Cardiac muscle cell (in vitro differentiated cells and primary cell): Measurements from ENCODE around the gene HSD11B2. TPM values are rescaled to one million over a fixed set of nuclear protein-coding genes. Genes with fewer than 3 reads are reported as not detected.

Experiments used
- DNase-seq, 2 donors: peaks; one replicate each; pipeline versions ENCODE4 v3.0.0 to v3.0.0-alpha.2; 2010 to 2017; ENCODE audit warnings: low read depth in 1 of 2, low spot score in 1 of 2
- H3K27ac ChIP-seq: fragments of 200-600 bp; sonication (generic); 2 replicates; pipeline ENCODE4 v1.5.1; 2016
- H3K27me3 ChIP-seq: fragments of 200-600 bp; sonication (generic); 2 replicates; pipeline ENCODE4 v1.6.0; 2016; ENCODE audit warnings: control low read depth
- H3K36me3 ChIP-seq: fragments of 200-600 bp; sonication (generic); 2 replicates; pipeline ENCODE4 v1.5.1; 2016; ENCODE audit warnings: control low read depth
- H3K4me1 ChIP-seq: fragments of 200-600 bp; sonication (generic); 2 replicates; pipeline ENCODE4 v1.8.1; 2017; ENCODE audit warnings: low read depth, mild to moderate bottlenecking, mixed run types
- H3K4me3 ChIP-seq: fragments of 200-600 bp; sonication (generic); 2 replicates; pipeline ENCODE4 v1.5.1; 2016; ENCODE audit warnings: mild to moderate bottlenecking
- H3K9me3 ChIP-seq: fragments of 200-600 bp; sonication (generic); 2 replicates; pipeline ENCODE4 v1.5.1; 2017; ENCODE audit warnings: low read depth, mild to moderate bottlenecking, control low read depth
- CTCF ChIP-seq: IDR thresholded peaks from 2 replicates; pipeline ENCODE4 v1.5.1; 2012; ENCODE audit warnings: low read depth, mild to moderate bottlenecking, low read length
- polyA plus RNA-seq: library from polyadenylated mRNA; unstranded; fragments of >200 nt; fragmentation: Nextera tagmentation; extraction: Ambion mirVana; gene quantifications from 2 replicates; pipeline ENCODE4 v1.2.1, GENCODE V29; 2016
- total RNA-seq: library from RNA; depleted of rRNA; stranded (reverse); fragments of >200 nt; gene quantifications from 2 replicates; pipeline ENCODE4 v1.2.3, GENCODE V29; 2016

Gene HSD11B2
- total and polyA plus RNA-seq, 2 experiments from 2014 or later = 0.36 to 0.84 TPM

- Histone ChIP-seq H3K4me3 (no peak overlapping the region), H3K27me3 (no peaks in the 10 kb centered on the region), H3K27ac (no peak overlapping the region), H3K36me3 (no peaks in the 10 kb centered on the region), H3K9me3 (no peaks in the 10 kb centered on the region), H3K4me1 (peaks cover 20% of the 10 kb centered on the region)
- no peak for DNase-seq
- no peak for TF ChIP-seq CTCF
Measured at GRCh38 chr16:67445441-67445912, 14.6 kb downstream of the HSD11B2 start.

- H3K4me3 ChIP-seq = no peak overlapping the region
- DNase-seq = peak in 1 of 2 donors; percentile 80
- peak; percentile 24 for TF ChIP-seq CTCF
- no peaks in the 10 kb centered on the region for H3K9me3 ChIP-seq
- H3K4me1 ChIP-seq = peaks cover 21% of the 10 kb centered on the region
- no peaks in the 10 kb centered on the region for H3K27me3 ChIP-seq
- H3K27ac ChIP-seq = no peak overlapping the region
- no peaks in the 10 kb centered on the region for H3K36me3 ChIP-seq
Measured at GRCh38 chr16:67445913-67446907, 15.3 kb downstream of the HSD11B2 start.

- H3K36me3 ChIP-seq = no peaks in the 10 kb centered on the region
- H3K27me3 ChIP-seq = no peaks in the 10 kb centered on the region
- DNase-seq = no peak
- no peak overlapping the region for H3K27ac ChIP-seq
- H3K9me3 ChIP-seq = no peaks in the 10 kb centered on the region
- peaks cover 21% of the 10 kb centered on the region for H3K4me1 ChIP-seq
- TF ChIP-seq CTCF = no peak
- H3K4me3 ChIP-seq = no peak overlapping the region
Measured at GRCh38 chr16:67446968-67447507, 16.1 kb downstream of the HSD11B2 start.

- DNase-seq = peak in 1 of 2 donors; percentile 89
- Histone ChIP-seq H3K27ac (no peak overlapping the region), H3K27me3 (no peaks in the 10 kb centered on the region), H3K4me3 (no peak overlapping the region), H3K9me3 (no peaks in the 10 kb centered on the region), H3K4me1 (peaks cover 21% of the 10 kb centered on the region), H3K36me3 (no peaks in the 10 kb centered on the region)
- TF ChIP-seq CTCF = peak; percentile 55
Measured at GRCh38 chr16:67447508-67448076, 16.7 kb downstream of the HSD11B2 start.

- TF ChIP-seq CTCF = no peak
- no peak for DNase-seq
- peaks cover 21% of the 10 kb centered on the region for H3K4me1 ChIP-seq
- H3K9me3 ChIP-seq = no peaks in the 10 kb centered on the region
- no peaks in the 10 kb centered on the region for H3K27me3 ChIP-seq
- H3K36me3 ChIP-seq = no peaks in the 10 kb centered on the region
- no peak overlapping the region for H3K27ac ChIP-seq
- H3K4me3 ChIP-seq = no peak overlapping the region
Measured at GRCh38 chr16:67448580-67448979, 17.7 kb downstream of the HSD11B2 start.
